ENCODE results near the gene RAD23A.
"Not testable (repeated sequence)": the region's sequence is repeated elsewhere in the genome, so short reads cannot be mapped to it uniquely, and the experiment has no call there.

Gene RAD23A

GRCh38 chr19:12937927-12938778 lies 7.5 kb upstream of the RAD23A start, which contains the start of gene CALR:
Gene CALR, plus strand, starts transcription at chr19:12938609. Its CDS starts 71 bp downstream, at chr19:12938680.
- peak; percentile 98 for DNase-seq (ENCODE audit: low read depth, low spot score)

DNA sequence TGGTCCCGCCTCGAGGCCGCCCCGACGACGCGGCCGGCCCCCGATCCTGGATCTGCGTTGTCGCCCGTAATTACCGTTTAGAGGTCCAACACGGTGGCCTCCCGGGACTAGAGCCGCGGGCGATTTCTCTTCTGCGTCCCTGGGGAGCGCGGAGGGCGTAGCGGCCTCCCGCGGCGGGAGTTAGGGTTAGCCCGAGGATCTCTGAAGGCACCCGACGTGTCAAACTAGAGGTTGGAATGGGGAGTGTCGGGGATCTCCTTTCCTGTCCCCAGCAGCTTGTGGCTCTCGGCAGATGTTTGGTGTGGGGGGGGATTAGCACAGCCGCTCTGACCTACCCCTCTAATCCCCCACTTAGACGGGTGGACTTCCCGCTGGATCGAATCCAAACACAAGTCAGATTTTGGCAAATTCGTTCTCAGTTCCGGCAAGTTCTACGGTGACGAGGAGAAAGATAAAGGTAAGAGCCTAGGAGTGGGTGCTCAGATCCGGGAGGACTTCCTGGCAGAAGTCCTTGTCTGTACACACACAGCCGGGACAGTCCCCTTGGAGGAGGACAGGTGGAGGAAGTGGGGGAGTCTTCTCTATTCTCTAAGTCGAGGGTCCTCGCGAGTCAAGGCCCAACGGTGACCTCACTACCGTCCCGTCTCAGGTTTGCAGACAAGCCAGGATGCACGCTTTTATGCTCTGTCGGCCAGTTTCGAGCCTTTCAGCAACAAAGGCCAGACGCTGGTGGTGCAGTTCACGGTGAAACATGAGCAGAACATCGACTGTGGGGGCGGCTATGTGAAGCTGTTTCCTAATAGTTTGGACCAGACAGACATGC lies 6.7 kb upstream of the RAD23A start:
- DNase-seq (ENCODE audit: low read depth, low spot score), result no peak

DNA sequence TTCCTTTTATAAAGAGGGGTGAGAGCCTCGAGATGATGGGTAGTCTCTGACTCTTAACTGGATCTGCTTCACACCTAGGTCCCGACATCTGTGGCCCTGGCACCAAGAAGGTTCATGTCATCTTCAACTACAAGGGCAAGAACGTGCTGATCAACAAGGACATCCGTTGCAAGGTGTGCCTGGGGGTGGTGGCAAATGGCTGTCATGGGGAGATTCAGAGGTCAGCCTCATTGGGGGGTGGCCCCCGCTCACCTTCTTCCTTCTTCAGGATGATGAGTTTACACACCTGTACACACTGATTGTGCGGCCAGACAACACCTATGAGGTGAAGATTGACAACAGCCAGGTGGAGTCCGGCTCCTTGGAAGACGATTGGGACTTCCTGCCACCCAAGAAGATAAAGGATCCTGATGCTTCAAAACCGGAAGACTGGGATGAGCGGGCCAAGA lies 5.7 kb upstream of the RAD23A start:
- no peak for DNase-seq (ENCODE audit: low read depth, low spot score)

DNA sequence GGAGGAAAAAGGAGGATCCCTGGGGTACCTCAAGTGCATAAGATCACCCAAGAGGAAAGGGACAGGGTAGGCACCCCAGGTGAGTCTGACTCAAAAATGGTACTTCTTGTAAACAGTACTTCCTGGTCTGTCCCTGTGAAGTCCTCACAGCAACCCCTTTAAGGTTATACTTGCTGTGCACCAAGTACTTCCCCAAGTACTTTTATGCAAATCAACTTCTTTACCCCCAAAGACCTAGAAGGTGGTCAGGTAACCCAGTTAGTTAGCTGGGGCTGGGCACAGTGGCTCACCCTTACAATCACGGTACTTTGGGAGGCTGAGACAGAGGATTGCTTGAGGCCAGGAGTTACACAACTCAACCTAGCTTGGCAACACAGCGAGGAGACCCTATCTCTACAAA lies 4.8 kb upstream of the RAD23A start:
- no peak for DNase-seq (ENCODE audit: low read depth, low spot score)

DNA sequence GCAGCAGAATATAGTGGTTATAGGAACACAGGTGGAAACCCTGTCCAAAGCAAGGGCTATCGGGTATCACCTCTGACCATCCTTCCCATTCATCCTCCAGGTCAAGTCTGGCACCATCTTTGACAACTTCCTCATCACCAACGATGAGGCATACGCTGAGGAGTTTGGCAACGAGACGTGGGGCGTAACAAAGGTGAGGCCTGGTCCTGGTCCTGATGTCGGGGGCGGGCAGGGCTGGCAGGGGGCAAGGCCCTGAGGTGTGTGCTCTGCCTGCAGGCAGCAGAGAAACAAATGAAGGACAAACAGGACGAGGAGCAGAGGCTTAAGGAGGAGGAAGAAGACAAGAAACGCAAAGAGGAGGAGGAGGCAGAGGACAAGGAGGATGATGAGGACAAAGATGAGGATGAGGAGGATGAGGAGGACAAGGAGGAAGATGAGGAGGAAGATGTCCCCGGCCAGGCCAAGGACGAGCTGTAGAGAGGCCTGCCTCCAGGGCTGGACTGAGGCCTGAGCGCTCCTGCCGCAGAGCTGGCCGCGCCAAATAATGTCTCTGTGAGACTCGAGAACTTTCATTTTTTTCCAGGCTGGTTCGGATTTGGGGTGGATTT lies 2.1 kb upstream of the RAD23A start:
- no peak for DNase-seq (ENCODE audit: low read depth, low spot score)

DNA sequence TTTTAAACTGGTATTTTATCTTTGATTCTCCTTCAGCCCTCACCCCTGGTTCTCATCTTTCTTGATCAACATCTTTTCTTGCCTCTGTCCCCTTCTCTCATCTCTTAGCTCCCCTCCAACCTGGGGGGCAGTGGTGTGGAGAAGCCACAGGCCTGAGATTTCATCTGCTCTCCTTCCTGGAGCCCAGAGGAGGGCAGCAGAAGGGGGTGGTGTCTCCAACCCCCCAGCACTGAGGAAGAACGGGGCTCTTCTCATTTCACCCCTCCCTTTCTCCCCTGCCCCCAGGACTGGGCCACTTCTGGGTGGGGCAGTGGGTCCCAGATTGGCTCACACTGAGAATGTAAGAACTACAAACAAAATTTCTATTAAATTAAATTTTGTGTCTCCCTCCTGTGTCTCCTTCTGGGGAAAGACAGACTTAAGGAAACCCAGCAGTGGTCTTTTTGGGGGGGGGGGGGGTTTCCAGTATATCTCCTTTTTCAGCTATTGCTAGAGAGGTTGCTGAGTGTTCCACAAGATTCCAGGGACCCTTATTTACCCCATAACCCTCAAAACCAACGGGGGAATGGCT lies 1.5 kb upstream of the RAD23A start:
- DNase-seq (ENCODE audit: low read depth, low spot score), result no peak

DNA sequence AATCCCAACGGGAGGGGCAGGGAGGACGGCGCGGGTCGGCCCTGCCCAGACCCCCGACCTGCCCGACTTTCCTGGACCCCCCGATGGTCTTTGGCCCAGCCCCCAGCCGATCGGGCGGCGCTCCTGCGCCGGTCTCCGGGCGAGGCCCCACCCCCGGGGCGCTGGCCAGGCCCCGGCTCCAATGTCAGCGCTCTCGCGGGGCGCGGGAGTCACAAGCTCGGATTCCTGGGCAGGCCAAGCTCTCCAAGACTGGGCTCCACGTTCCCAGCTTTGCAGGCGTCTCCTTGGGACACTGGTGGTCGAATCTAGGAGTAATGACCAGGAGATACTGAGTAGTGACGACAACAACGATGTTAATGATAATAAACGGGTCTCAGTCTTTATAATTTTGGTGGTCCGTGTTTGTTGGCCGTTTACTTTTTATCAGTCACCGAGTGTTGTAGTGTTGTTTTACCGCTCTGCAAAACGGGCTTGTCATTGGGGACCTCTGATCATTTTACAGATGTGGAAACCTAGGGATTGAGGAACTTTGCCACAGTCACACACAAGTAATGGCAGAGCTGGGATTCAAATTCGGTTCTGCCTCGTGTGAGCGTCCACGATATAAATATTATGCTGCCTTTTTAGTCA lies 545 bp downstream of the RAD23A start:
- no peak for DNase-seq (ENCODE audit: low read depth, low spot score)

DNA sequence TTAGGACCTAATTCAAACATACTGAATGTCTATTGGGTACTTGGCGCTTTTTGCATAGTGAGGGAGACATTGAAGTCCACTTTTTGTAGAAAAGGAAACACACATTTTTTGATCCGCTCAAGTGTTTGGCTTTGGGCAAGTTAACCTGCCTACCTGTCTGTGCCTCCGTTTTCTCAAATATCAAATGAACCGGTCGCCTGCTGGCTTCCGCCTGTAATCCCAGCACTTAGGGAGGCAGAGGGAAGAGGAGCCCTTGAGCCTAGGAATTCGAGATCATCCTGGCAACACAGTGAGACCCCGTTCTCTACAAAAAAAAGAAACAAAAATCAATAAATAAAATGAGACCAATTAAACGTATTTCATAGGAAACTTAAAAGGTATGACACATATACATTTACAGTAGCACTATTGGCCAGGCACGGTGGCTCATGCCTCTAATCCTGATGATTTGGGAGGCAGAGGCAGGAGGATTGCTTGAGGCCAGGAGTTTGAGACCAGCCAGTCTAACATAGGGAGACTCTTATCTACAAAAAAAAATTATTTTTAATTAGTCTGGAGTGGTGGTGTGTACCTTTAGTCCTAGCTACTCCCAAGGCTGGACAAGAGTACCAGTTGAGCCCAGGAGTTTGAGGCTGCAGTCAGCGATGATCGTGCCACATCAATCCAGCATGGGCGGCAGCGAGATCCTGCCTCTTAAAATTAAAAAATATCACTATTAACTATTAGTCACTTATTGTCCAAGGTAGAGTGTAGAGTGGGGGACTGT lies 1.3 kb downstream of the RAD23A start:
- DNase-seq (ENCODE audit: low read depth, low spot score), result no peak

DNA sequence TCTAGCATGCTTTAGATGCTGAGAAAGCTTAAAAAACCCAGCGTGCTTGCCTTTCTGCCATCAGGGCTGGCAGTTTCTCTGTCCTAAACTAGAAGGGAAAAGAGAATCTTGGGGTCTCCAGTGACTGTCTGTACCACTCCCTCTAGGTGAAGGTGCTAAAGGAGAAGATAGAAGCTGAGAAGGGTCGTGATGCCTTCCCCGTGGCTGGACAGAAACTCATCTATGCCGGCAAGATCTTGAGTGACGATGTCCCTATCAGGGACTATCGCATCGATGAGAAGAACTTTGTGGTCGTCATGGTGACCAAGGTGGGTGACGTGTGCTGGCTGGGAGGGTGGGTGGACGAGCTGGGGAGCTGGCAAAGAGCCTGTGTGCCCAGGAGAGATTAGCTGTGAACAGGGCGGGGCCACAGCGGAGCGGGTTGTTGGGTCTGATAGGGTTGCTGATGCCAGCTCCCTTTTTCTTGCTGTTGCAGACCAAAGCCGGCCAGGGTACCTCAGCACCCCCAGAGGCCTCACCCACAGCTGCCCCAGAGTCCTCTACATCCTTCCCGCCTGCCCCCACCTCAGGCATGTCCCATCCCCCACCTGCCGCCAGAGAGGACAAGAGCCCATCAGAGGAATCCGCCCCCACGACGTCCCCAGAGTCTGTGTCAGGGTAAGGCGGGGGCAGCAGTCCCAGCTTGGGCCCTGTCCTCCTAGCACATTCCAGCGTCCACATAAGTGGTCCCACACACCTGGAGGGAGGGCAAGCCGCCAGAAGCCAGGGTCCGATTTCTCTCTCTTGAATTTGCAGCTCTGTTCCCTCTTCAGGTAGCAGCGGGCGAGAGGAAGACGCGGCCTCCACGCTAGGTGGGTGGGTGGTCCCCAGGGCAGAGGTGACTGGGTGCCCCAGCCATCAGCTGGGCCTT lies 2.3 kb downstream of the RAD23A start:
- no peak for DNase-seq (ENCODE audit: low read depth, low spot score)

DNA sequence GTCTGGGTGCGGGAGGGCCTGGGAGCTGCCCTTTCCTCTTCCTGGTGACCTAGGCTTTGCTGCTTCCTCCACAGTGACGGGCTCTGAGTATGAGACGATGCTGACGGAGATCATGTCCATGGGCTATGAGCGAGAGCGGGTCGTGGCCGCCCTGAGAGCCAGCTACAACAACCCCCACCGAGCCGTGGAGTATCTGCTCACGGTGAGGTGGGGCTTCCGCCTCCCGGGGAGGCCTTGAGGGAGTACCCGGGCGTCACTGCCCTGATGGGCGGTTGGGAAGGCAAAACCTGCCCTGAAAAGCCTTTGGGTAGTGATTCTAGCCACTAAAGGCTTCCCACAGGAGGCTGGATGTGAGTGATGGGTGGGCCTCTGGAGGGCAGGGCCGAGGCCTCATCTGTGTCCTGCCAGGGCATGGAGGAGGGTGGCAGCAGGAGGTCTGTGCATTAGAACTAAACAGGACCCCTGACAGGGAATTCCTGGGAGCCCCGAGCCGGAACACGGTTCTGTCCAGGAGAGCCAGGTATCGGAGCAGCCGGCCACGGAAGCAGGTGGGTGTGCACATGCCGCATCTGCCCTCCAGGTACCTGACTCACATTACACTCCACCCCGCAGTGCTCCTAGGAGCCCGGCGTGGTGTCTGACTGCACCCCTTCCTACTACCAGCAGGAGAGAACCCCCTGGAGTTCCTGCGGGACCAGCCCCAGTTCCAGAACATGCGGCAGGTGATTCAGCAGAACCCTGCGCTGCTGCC lies 3.1 kb downstream of the RAD23A start:
- no peak for DNase-seq (ENCODE audit: low read depth, low spot score)

DNA sequence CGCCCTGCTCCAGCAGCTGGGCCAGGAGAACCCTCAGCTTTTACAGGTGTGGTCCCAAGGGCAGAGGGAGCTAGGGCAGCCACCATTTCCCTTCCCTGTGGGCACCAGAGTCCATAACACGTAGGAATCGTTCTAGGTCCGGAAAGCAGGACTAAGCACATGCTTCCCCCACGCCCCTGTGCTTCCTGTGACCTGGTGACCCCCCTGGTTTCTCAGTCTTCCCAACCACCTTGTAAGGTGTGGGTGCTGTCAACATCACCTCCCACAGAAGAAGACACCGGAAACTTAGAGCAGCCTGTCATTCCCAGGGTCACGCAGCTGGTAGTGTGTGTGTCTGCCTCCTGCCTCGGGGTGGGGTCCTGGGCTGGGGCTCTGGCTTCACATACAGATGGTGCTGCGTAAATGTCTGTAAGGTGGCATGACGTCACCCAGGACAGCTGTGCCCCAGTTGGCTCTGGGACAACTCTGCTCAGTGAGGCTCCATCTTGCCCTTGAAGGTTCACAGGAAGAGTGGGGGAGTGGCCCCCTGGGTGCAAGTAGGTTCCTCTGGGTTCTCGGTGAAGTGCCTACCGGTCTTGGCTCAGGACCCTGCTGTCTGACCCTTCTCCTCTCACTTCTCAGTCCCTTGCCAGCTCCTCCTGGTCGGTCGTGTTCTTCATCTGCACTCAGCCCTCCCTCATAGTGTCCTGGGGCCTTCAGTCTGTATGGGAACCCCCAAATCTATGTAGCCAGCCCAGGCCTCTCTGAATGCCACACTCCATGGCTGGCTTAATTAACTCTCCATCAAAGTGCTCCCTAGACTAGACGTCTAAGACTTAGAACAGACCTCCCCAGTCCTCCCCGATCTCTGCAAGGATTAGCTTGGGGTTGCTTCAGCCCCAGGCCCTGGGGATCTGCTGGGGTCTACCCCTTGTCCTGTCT lies 4.0 kb downstream of the RAD23A start:
- DNase-seq (ENCODE audit: low read depth, low spot score), result no peak

- DNase-seq (ENCODE audit: low read depth, low spot score), result not testable (repeated sequence)
Observed at GRCh38 chr19:12952050-12952449, 6.4 kb downstream of the RAD23A start.

GRCh38 chr19:12952488-12953137 lies 7.0 kb downstream of the RAD23A start:
- no peak for DNase-seq (ENCODE audit: low read depth, low spot score)

DNA sequence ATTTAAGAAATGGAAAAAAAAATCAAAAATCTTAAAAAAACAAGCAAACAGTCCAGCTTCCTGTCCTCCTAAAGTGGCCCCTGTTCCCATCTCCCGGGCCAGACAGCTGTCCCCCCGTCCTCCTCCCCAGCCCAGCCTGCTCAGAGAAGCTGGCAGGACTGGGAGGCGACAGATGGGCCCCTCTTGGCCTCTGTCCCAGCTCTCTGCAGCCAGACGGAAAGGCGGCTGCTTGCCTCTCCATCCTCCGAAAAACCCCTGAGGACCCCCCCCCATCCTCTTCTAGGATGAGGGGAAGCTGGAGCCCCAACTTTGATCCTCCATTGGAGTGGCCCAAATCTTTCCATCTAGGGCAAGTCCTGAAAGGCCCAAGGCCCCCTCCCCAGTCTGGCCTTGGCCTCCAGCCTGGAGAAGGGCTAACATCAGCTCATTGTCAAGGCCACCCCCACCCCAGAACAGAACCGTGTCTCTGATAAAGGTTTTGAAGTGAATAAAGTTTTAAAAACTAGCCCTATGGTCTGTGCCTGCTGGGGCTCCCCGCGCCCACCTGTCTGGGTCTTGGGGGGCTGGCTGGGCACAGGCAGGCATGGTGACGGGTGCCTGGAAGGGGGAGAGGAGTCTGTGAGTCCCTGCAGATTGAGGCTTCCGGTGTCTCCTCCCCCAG lies 7.6 kb downstream of the RAD23A start:
- no peak for DNase-seq (ENCODE audit: low read depth, low spot score)

GRCh38 chr19:12953799-12954611 lies 8.3 kb downstream of the RAD23A start:
- no peak for DNase-seq (ENCODE audit: low read depth, low spot score)

DNA sequence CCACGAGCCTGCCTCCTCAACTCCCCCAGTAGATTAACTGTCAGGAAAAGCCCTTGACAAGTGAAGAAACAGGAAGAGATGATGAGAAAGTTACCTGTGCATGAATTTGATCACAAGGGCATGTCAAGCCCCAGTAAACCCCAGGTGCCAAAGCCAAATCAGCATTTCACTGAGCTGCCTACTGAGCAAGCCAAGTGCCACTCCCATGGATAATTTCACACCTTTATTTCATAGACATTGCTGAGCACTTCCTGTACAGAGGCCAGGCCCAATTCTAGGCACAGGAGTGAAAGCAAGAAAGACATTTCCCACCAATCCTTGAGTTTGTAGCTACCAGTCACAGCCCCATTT lies 8.9 kb downstream of the RAD23A start:
- DNase-seq (ENCODE audit: low read depth, low spot score), result no peak

Data from brain pericyte (primary cell).